ENCODE data around the gene REXO5.

Gene REXO5

DNA sequence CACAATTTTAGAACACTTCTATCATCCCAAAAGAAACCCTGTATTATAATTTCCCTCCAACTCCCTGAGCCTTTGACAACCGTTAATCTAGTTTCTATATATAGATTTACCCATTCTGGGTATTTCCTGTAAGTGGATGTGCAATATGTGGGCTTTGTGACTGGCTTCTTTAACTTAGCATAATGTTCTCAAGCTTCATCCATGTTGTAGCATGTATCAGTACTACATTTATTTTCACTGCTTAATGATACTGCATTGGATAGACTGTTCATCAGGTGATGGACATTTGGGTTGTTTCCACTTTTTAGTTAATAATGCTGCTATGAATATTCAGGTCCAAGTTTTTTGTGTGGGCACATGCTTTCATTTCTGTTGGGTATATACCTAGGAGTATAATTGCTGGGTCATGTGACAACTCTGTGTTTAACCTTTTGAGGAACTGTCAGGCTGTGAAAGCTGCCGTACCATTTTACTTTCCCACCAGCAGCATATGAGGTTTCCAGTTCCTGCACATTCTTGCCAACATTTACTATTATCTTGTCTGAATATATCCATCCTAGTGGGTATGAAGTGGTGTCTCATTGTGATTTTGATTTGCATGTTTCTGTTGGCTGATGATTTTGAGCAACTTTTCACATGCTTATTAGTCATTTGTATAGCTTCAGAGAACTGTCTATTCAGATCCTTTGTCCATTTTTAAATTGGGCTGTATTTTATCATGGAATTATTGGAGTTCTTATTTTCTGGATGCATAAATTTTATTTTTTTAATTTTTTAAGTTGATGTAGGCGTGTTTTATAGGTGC is 16.4 kb downstream of the REXO5 start:
- Mint-ChIP-seq H3K4me3 (no peak overlapping the region), H3K36me3 (ENCODE audit: low read depth) (peaks cover 13% of the 10 kb centered on the region), H3K27ac (no peak overlapping the region), H3K27me3 (ENCODE audit: low read depth) (no peaks in the 10 kb centered on the region), H3K9me3 (no peaks in the 10 kb centered on the region), H3K4me1 (no peaks in the 10 kb centered on the region)
- no peak for TF ChIP-seq CTCF (IDR thresholded peaks at IDR 0.05; ENCODE audit: unreplicated experiment in 3 of 3)

- Mint-ChIP-seq H3K36me3 (ENCODE audit: low read depth) (peaks cover 4% of the 10 kb centered on the region), H3K9me3 (no peaks in the 10 kb centered on the region), H3K4me3 (no peak overlapping the region), H3K27ac (no peak overlapping the region), H3K27me3 (ENCODE audit: low read depth) (no peaks in the 10 kb centered on the region), H3K4me1 (no peaks in the 10 kb centered on the region)
- no peak for TF ChIP-seq CTCF (IDR thresholded peaks at IDR 0.05; ENCODE audit: unreplicated experiment in 3 of 3)
Observed at GRCh38 chr16:20826039-20826566, 19.8 kb downstream of the REXO5 start.

DNA sequence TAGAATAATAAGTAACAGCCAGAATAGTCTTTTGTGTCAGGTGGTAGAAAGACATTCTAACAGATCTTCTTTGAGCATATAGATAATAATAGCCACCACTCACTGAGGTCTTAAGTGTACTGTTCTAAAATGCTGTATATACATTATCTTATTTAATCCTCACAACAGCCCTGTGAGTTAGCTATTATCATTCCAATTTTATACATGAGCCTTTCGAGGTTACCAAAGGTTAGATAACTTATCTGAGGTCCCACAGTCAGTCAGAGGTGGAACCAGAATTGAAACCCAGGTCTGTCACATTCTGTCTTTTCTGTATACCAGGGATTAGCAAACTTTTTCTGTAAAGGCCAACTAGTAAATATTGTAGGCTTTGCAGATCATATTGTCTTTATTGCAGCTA is 23.2 kb downstream of the REXO5 start:
- Mint-ChIP-seq H3K4me3 (no peak overlapping the region), H3K27ac (no peak overlapping the region), H3K4me1 (no peaks in the 10 kb centered on the region), H3K36me3 (ENCODE audit: low read depth) (peaks cover 11% of the 10 kb centered on the region), H3K9me3 (no peaks in the 10 kb centered on the region), H3K27me3 (ENCODE audit: low read depth) (no peaks in the 10 kb centered on the region)
- no peak for TF ChIP-seq CTCF (IDR thresholded peaks at IDR 0.05; ENCODE audit: unreplicated experiment in 3 of 3)

DNA sequence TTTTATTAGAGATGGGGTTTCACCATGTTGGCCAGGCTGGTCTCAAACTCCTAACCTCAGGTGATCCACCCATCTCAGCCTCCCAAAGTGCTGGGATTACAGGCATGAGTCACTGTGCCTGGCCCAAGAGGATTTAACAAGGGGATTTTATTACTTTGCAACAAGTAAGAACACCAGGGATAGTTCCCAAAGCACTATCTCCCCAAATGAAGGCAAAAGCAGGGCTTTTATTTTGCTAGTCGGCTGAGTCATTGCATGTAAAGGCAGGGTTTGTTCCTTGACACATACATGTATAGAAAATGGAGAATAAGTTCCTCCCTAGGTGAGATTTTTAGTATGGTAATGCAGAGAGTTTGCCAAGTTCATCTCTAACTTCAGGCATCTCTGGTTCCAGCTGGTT is 24.0 kb downstream of the REXO5 start:
- TF ChIP-seq CTCF (IDR thresholded peaks at IDR 0.05; ENCODE audit: unreplicated experiment in 3 of 3) = no peak
- Mint-ChIP-seq H3K4me1 (no peaks in the 10 kb centered on the region), H3K36me3 (ENCODE audit: low read depth) (peaks cover 20% of the 10 kb centered on the region), H3K4me3 (no peak overlapping the region), H3K27me3 (ENCODE audit: low read depth) (no peaks in the 10 kb centered on the region), H3K27ac (no peak overlapping the region), H3K9me3 (no peaks in the 10 kb centered on the region)

DNA sequence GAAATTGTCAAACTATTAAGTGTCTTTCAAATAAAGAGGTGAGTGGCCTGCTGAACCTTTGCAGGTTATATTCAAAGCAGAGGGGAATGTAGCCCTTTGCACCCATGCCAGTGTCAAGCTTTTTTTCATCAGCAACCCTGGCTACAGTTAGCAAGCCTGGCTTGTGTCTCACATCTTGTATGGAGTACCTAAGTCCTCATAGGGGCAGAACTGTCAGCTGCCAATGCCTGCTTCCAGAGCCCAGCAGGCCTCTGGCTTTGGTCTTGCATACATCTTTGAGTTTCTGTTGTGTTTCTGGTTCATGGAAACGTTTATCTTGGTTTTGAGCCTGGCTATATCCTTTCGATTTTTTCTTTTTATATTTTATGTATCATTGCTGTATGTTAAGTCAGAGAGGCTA is 26.8 kb downstream of the REXO5 start:
- H3K36me3 Mint-ChIP-seq (ENCODE audit: low read depth) = peaks cover 46% of the 10 kb centered on the region
- peaks cover 9% of the 10 kb centered on the region for H3K9me3 Mint-ChIP-seq
- no peak overlapping the region for H3K27ac Mint-ChIP-seq
- no peak overlapping the region for H3K4me3 Mint-ChIP-seq
- TF ChIP-seq CTCF (IDR thresholded peaks at IDR 0.05; ENCODE audit: unreplicated experiment in 3 of 3) = no peak
- H3K4me1 Mint-ChIP-seq = no peaks in the 10 kb centered on the region
- H3K27me3 Mint-ChIP-seq (ENCODE audit: low read depth) = no peaks in the 10 kb centered on the region

DNA sequence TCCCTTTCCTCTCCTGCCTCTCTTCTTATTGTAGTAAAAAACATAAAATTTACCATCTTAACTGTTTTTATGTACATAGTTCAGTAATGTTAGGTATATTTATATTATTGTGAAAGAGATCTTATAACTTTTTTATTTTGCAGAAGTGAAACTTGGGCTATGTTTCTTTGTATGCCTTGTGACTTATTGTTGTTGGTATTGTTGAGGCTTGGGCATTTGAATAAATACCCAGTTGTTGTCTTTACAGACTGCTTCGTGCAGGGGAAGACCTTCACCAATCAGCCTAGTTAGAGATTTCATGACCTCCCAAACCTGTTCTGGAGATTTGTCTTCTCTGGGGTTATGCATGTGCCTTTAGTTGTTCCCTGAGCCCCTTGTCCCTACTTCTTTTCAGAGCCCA is 31.9 kb downstream of the REXO5 start:
- Mint-ChIP-seq H3K9me3 (peaks cover 9% of the 10 kb centered on the region), H3K4me1 (no peaks in the 10 kb centered on the region), H3K36me3 (ENCODE audit: low read depth) (peaks cover 69% of the 10 kb centered on the region), H3K27ac (no peak overlapping the region), H3K27me3 (ENCODE audit: low read depth) (no peaks in the 10 kb centered on the region), H3K4me3 (no peak overlapping the region)
- TF ChIP-seq CTCF (IDR thresholded peaks at IDR 0.05; ENCODE audit: unreplicated experiment in 3 of 3) = no peak

Measured in nephron (organoid).